ENCODE results near the gene BLTP3B.
"Not testable (repeated sequence)": the region's sequence is repeated elsewhere in the genome, so short reads cannot be mapped to it uniquely, and the experiment has no call there.

BLTP3B gene

GRCh38 chr12:100142851-100143559, at the start of gene BLTP3B:
TSS of gene BLTP3B (minus strand) at chr12:100142874. CDS start at chr12:100142635, 239 bp downstream.
- peak; percentile 95 for DNase-seq

- DNase-seq, result no peak
These were observed 47.1 kb upstream of the BLTP3B start for GRCh38 chr12:100189636-100190394.

GRCh38 chr12:100188888-100189635, 46.4 kb upstream of the BLTP3B start:
- not testable (repeated sequence) for DNase-seq

DNA sequence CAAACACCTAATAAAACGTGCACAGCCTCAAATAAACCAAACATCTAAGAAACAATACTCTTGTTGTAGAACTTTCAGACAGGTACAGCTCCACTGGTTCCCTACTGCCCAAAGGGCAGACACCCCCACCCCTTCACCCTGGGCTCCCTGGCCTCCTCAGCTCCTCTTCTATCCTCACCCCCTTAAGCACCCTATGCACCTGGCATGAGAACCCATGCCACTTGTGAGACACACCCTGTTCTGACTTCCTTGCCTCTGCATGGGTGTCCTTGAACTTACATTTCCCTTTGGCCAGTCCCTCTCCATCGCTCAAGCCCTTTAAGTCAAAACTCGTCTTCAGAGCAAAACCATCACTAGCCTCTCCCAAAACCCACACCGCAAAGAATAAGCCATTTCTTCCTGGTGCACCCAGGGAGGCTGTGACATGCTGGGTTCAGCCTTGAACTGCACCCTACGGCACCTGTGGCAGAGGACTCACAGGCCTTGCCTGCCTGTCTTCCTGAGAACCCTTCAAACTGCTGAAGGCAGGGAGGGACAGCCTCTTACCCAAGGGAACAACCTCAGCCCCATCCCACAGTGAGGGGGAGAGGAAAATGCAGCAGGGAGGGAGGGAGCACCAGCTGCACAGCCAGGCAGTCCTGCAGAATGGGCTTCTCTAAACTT, 45.3 kb upstream of the BLTP3B start:
- DNase-seq, result no peak

DNA sequence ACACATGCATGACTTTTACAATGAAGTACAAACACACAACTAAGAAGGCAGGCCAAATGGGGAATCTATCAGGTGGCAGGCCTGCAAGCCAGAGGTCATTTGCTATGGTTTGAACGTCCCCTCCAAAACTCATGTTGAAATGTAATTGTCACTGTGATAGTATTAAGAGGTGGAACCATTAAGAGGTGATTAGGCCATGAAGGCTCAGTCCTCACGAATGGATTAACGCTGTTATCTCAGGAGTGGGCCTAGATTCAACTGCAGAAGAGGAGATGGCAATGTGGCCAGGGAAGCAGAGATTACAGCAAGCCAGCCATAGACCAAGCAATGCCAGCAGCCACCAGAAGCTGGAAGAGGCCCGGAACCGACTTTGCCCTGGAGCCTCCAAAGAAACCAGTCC, 44.4 kb upstream of the BLTP3B start:
- DNase-seq, result no peak

GRCh38 chr12:100186071-100186470, 43.4 kb upstream of the BLTP3B start:
- no peak for DNase-seq

- no peak for DNase-seq
These were observed 42.8 kb upstream of the BLTP3B start for GRCh38 chr12:100185361-100185894.

- DNase-seq, result no peak
These were observed 42.0 kb upstream of the BLTP3B start for GRCh38 chr12:100184549-100185145.

GRCh38 chr12:100179252-100179651, 36.6 kb upstream of the BLTP3B start:
- DNase-seq, result no peak

GRCh38 chr12:100176493-100176892, 33.8 kb upstream of the BLTP3B start:
- DNase-seq, result not testable (repeated sequence)

DNA sequence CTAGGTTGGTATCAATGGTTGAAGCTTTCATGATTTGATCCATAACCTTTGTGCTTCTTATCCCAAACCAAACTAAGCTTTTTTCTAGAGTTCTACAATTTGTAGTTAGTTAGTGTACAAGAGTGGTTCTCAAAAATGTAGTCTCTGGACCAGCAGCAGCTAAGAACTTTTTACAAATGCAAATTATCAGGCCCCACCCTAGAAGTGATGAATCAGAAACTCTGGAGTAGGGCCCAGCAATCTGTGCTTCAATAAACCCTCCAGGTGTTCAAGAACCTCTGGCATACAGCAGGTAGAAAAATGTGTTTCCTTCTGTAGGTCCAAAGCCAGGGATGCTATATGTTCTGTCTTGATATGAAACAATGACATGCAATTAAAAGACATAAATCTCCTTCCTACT, 31.8 kb upstream of the BLTP3B start:
- DNase-seq, result no peak

GRCh38 chr12:100173111-100173510, 30.4 kb upstream of the BLTP3B start:
- DNase-seq, result no peak

GRCh38 chr12:100171248-100171647, 28.6 kb upstream of the BLTP3B start:
- no peak for DNase-seq

GRCh38 chr12:100170313-100170858, 27.7 kb upstream of the BLTP3B start:
- DNase-seq, result no peak

- DNase-seq, result no peak
These were observed 26.7 kb upstream of the BLTP3B start for GRCh38 chr12:100169345-100169744.

DNA sequence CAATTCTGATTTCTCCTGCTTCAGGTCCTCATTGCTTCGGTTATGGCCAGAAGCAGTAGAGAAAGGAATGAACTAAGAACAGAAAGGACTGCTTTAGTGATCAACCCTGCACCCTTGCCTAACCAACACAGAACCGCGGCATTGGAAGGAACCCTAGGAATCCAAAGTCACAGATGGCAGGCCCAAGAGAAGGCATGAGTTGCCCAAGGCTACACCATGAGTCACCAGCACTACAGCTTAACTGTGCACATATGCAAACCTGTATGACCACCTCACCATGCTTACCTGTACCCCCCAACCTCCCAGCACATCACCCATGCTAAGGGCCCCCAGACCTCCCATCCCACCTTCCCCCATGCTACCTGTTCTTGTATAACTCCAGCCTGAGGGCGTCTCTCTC, 25.9 kb upstream of the BLTP3B start:
- DNase-seq, result no peak

- no peak for DNase-seq
These were observed 23.6 kb upstream of the BLTP3B start for GRCh38 chr12:100166232-100166631.

DNA sequence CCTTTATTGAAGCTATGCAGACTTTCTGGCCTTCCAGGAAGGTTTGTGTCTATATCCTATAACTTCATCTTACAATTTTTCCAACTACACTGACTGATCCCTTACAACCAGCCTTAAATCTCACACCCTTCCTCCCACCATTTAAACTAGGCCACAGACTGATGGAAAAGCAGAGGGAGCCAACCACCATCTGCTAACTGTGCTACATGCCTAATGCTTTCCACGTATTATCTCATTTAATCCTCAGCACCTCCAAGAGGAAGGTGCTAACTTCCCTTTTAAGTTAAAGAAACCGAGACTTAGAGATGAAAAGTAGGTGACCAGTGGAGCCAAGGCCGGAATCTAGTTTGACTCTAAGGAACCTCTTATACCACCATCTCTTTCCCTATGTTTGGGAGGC, 22.7 kb upstream of the BLTP3B start:
- no peak for DNase-seq

DNA sequence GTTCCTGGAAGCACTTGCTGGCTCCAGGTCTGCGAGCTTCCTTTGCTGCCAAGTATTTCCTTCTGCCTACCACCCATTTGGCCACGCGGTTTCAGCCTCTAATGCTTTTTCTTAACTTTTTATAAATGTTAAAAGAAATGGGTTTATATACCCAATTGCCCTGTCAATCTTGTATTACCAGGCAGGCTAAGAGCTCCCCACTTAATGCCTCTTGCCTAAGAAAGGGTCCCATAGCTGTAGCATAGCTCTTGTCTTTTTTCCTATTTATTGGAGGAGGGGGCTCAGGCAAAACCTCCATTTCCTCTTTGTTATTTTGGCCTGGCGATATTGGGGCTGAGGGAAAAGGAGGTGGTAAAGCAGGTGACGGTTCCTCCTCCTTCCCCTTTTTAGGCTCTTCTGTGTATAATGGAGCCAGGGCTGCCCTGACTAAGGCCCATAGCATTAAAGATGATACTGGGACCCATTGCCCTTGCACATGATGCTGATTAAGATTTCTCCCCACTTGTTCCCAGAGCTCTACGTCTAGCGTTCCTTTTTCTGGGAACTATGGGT, 21.6 kb upstream of the BLTP3B start:
- no peak for DNase-seq

GRCh38 chr12:100163416-100164152, 20.9 kb upstream of the BLTP3B start:
- DNase-seq, result peak; percentile 75

Measured in stimulated activated CD8-positive, alpha-beta memory T cell treated with anti-CD3 and anti-CD28 coated beads, Interleukin-4, amount 100 ng/mL, for 48 hours (primary cell).